RWPE2 (cell line): ENCODE measurements around the gene HOXD3.
A peak's percentile ranks its signal among the peaks of the same experiment; 100 is the strongest.

Source experiments
- ATAC-seq: fragments of 200-7000 bp; cut with Tn5 transposase; 3 replicates; pipeline ENCODE4 v1.9.1; 2021; ENCODE audit warnings: low read depth
- DNase-seq: peaks from one replicate; pipeline ENCODE4 v3.0.0-alpha.2; 2020; ENCODE audit warnings: low spot score
- H3K27ac ChIP-seq: fragments of 450-650 bp; 2 replicates; pipeline ENCODE4 v1.5.1; 2017; ENCODE audit warnings: mild to moderate bottlenecking; ENCODE audit not compliant: poor library complexity, severe bottlenecking
- H3K27me3 ChIP-seq: fragments of 250-450 bp; sonication (Bioruptor Pico); 2 replicates; pipeline ENCODE4 v1.5.1; 2021; ENCODE audit warnings: mild to moderate bottlenecking, moderate library complexity; ENCODE audit not compliant: insufficient read depth, poor library complexity, severe bottlenecking
- H3K36me3 ChIP-seq: fragments of 250-450 bp; sonication (Bioruptor Pico); 2 replicates; pipeline ENCODE4 v1.5.1; 2020; ENCODE audit warnings: low read depth, mild to moderate bottlenecking, moderate library complexity
- H3K4me1 ChIP-seq: fragments of 250-450 bp; sonication (Bioruptor Pico); 2 replicates; pipeline ENCODE4 v1.5.1; 2021; ENCODE audit warnings: mild to moderate bottlenecking, moderate library complexity; ENCODE audit not compliant: insufficient read depth, poor library complexity, severe bottlenecking
- H3K4me3 ChIP-seq: fragments of 250-450 bp; sonication (Bioruptor Pico); 2 replicates; pipeline ENCODE4 v1.5.1; 2021; ENCODE audit warnings: mild to moderate bottlenecking, moderate library complexity; ENCODE audit not compliant: severe bottlenecking
- H3K9me3 ChIP-seq: fragments of 250-450 bp; sonication (Bioruptor Pico); 2 replicates; pipeline ENCODE4 v1.5.1; 2021; ENCODE audit warnings: mild to moderate bottlenecking, moderate library complexity; ENCODE audit not compliant: severe bottlenecking
- CTCF ChIP-seq: fragments of 450-650 bp; IDR thresholded peaks from one replicate; pipeline ENCODE4 v1.5.1; 2017; ENCODE audit warnings: mild to moderate bottlenecking, moderate library complexity; ENCODE audit not compliant: poor library complexity, severe bottlenecking

The HOXD3 gene

GRCh38 chr2:176134035-176134434, 23.1 kb upstream of the HOXD3 start:
- H3K36me3 ChIP-seq = no peaks in the 10 kb centered on the region
- no peaks in the 10 kb centered on the region for H3K9me3 ChIP-seq
- ATAC-seq (no peak), DNase-seq (no peak)
- no peaks in the 10 kb centered on the region for H3K27me3 ChIP-seq
- H3K4me1 ChIP-seq = peaks cover 10% of the 10 kb centered on the region
- no peak overlapping the region for H3K4me3 ChIP-seq
- no peak overlapping the region for H3K27ac ChIP-seq
- TF ChIP-seq CTCF = no peak

- peaks cover 10% of the 10 kb centered on the region for H3K4me1 ChIP-seq
- no peaks in the 10 kb centered on the region for H3K36me3 ChIP-seq
- no peak overlapping the region for H3K4me3 ChIP-seq
- no peaks in the 10 kb centered on the region for H3K27me3 ChIP-seq
- ATAC-seq (peak; percentile 30; the same call in 2 of the 3 replicates), DNase-seq (no peak)
- TF ChIP-seq CTCF = peak; percentile 33
- H3K27ac ChIP-seq = peak overlapping the region; percentile 50
- no peaks in the 10 kb centered on the region for H3K9me3 ChIP-seq
These were observed 22.1 kb upstream of the HOXD3 start for GRCh38 chr2:176135035-176135440.

GRCh38 chr2:176136374-176137251, 20.5 kb upstream of the HOXD3 start:
- Histone ChIP-seq H3K4me1 (peaks cover 10% of the 10 kb centered on the region), H3K27me3 (no peaks in the 10 kb centered on the region), H3K4me3 (peak overlapping the region; percentile 72), H3K9me3 (no peaks in the 10 kb centered on the region), H3K27ac (peak overlapping the region; percentile 50), H3K36me3 (no peaks in the 10 kb centered on the region)
- DNase-seq (no peak), ATAC-seq (peak; percentile 67)
- no peak for TF ChIP-seq CTCF

- Histone ChIP-seq H3K4me3 (peak overlapping the region; percentile 72), H3K27ac (peak overlapping the region; percentile 50), H3K36me3 (no peaks in the 10 kb centered on the region), H3K9me3 (no peaks in the 10 kb centered on the region), H3K4me1 (peaks cover 10% of the 10 kb centered on the region), H3K27me3 (no peaks in the 10 kb centered on the region)
- DNase-seq = no peak
- no peak for TF ChIP-seq CTCF
- no peak for ATAC-seq
These were observed 19.9 kb upstream of the HOXD3 start for GRCh38 chr2:176137252-176137580.

DNA sequence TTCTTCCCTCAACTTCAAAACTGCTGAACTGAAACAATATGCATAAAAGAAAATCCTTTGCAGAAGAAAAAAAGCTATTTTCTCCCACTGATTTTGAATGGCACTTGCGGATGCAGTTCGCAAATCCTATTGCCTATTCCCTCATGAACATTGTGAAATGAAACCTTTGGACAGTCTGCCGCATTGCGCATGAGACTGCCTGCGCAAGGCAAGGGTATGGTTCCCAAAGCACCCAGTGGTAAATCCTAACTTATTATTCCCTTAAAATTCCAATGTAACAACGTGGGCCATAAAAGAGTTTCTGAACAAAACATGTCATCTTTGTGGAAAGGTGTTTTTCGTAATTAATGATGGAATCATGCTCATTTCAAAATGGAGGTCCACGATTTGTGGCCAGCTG, 19.2 kb upstream of the HOXD3 start:
- peaks cover 10% of the 10 kb centered on the region for H3K4me1 ChIP-seq
- no peaks in the 10 kb centered on the region for H3K36me3 ChIP-seq
- ATAC-seq = no peak
- no peak for DNase-seq
- H3K27ac ChIP-seq = no peak overlapping the region
- TF ChIP-seq CTCF = no peak
- no peaks in the 10 kb centered on the region for H3K9me3 ChIP-seq
- no peak overlapping the region for H3K4me3 ChIP-seq
- H3K27me3 ChIP-seq = no peaks in the 10 kb centered on the region
